HG02973 (cell line): ENCODE results near the gene ZNF609.
"Not testable (repeated sequence)": the region's sequence is repeated elsewhere in the genome, so short reads cannot be mapped to it uniquely, and the experiment has no call there.

Experiments used
- ATAC-seq: cut with Tn5 transposase; IDR thresholded peaks from one replicate; pipeline ENCODE4 v1.9.1; 2021; ENCODE audit warnings: moderate library complexity; ENCODE audit not compliant: unreplicated experiment

The ZNF609 gene

DNA sequence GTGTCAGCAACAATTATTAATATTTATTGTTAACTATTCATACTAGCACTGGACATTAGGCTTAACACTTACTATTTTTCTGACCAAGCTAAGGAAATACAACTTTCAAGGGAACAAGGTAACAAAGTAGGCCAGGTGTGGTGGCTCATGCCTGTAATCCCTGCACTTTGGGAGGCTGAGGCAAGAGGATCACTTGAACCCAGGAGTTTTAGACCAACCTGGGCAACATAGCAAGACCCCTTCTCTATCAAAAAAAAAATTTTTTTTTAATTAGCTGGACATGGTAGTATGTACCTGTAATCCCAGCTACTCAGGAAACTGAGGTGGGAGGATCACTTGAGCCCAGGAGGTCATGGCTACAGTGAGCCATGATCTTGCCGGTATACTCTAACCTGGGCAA lies 183.3 kb downstream of the ZNF609 start:
- no peak for ATAC-seq

DNA sequence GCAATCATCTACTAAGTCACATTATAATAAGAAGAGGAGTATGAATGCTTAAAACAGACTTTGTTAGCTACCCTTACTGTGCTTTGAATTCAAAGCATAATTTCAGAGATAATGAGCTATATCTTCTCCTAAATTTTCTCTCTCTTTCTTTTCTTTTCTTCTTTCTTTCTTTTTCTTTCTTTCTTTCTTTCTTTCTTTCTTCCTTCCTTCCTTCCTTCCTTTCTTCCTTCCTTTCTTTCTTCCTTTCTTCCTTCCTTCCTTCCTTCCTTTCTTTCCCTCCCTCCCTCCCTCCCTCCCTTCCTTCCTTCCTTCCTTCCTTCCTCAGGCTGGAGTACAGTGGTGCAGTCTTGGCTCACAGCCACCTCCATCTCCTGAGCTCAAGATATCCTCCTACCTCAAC lies 184.4 kb downstream of the ZNF609 start:
- not testable (repeated sequence) for ATAC-seq

- no peak for ATAC-seq
Observed at GRCh38 chr15:64645995-64646394, 185.6 kb downstream of the ZNF609 start.

DNA sequence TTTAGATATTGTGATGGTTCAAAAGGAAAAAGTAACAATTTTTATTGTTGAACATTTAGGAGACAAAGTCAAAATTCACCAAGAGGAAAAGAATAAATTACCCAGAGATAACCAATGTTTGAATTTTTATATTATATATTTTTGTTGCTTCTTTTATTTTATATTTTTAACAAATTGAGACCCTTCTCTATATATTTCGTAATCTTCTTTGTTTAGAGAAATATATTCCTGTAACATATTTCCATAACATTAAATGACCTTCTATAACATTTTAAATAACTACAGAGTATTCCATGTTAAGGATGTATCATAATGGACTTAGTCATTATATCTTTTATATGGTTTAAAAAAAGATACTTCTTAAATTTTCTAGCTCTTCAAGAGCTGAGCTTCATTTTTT lies 187.0 kb downstream of the ZNF609 start:
- no peak for ATAC-seq

DNA sequence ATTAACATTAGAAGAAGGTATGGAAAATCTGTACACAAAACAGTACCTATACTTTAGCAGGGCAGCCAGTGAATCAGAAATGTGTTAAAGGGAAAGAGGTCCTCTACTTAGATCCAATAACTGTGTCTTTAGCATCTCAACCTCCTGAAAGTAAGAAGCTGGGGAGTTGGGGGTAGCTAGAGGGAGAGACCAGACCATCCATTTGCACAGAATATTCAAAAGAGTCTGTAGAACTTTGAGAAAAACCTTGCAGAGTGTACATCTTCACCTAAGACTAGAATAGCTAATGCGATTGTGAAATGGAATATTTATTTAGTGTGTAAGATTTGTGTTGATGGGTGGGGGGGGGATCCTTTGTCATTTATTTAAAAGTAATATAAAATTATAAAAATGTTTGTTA lies 190.2 kb downstream of the ZNF609 start:
- ATAC-seq = no peak

- ATAC-seq = peak; percentile 74
Observed at GRCh38 chr15:64651601-64652191, 191.3 kb downstream of the ZNF609 start.

DNA sequence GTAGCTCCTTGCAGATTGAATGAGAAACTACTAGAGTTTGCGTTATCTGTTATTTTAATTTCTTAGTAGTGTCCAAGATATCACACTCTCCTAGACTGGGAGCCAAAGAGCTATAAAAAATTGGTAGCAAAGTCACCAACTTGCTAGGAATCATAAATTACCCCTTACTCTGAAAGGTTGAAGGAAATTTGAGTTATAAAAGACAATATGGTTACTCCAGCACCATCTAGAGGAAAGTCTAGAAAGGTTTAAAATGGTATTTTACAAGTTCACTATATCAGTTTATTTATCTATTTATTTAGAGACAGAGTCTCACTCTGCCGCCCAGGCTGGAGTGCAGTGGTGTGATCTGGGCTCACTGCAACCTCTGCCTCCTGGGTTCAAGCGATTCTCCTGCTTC lies 193.4 kb downstream of the ZNF609 start:
- no peak for ATAC-seq

DNA sequence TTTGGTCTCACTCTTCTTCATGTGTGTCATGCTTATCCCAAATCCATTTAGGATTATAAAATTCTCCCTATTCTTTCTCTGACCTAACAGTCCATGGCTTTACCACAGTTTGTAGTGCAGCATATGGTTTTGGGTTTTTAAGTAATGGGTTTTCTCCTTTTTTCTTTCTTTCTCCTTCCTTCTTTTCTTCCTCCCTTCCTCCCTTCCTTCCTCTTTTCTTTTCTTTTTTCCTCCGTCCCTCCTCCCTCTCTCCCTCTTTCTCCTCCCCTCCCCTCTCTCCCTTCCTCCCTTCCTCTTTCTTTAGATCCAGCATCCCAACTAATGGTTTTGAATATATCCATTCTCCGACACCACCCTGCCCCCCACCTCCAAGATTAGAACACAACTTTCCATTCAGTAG lies 196.1 kb downstream of the ZNF609 start:
- no peak for ATAC-seq

DNA sequence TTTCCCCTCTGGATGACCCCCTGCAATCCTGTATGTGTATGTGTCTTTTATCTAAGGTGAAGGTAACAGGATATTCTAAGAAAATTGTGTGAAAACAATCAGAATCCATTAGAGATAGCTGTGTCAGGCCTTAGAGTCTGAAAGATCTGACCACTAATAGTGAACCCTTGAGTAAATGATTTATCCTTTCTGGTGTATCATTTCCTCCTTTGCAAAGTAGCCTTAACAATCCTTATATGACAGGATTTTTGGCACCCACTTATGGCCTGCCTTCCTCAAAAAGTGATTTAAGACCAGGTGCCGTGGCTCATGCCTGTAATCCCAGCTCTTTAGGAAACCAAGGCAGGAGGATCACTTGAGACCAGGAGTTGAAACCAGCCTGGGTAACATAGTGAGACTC lies 204.8 kb downstream of the ZNF609 start:
- no peak for ATAC-seq

DNA sequence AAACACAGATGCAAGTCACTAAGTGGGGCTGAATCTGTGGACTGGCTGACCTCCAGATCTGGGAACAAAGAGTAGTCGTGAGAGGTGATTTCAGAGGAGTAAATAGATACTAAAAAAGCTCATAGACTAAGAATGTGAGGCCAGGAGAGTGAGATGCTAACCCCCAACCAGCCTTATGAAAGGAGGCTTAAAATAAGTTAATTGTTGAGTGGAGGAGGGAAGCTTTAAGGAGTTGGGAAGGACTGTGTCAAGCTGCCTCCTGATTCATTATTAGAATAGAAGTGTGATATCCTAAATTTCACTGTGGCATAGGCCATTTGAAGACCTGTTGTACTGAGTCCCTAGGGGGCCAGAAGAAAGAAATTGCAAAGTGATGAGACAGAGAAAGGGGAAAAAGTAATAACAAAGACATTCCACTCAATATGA lies 207.4 kb downstream of the ZNF609 start:
- ATAC-seq = no peak

DNA sequence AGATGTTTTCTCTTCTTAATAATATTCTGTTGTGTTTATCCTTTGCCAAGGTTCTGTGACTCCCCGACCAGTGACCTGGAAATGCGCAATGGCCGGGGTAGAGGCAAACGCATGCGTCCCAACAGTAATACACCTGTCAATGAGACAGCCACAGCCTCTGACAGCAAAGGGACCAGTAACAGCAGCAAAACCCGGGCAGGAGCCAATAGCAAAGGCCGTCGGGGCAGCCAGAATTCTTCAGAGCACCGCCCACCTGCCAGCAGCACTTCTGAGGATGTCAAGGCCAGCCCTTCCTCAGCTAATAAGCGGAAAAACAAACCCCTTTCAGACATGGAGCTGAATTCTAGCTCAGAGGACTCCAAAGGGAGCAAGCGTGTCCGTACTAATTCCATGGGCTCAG lies 213.5 kb downstream of the ZNF609 start:
- no peak for ATAC-seq

DNA sequence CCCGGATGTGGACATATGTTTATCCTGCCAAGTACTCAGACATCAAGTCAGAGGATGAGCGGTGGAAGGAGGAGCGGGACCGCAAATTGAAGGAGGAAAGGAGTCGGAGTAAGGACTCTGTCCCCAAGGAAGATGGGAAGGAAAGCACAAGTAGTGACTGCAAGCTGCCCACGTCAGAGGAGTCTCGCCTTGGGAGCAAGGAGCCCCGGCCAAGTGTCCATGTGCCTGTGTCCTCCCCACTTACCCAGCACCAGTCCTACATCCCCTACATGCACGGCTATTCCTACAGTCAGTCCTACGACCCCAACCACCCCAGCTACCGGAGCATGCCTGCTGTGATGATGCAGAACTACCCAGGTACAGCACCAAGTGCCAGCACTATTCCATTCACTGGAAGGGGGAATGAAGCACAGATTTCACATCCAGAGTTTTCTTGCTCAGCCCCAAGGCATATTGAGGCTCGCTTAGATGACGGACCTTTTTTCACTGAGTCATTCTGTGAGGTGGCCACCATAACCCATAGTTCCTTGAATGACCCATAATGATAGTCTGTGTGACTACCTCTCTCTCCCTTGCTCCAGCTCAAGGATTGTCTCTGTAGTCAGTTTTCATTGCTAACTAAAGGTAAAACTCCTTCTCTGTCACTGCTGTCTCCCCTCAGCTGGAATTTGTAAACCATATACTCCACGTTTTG lies 217.9 kb downstream of the ZNF609 start:
- no peak for ATAC-seq

DNA sequence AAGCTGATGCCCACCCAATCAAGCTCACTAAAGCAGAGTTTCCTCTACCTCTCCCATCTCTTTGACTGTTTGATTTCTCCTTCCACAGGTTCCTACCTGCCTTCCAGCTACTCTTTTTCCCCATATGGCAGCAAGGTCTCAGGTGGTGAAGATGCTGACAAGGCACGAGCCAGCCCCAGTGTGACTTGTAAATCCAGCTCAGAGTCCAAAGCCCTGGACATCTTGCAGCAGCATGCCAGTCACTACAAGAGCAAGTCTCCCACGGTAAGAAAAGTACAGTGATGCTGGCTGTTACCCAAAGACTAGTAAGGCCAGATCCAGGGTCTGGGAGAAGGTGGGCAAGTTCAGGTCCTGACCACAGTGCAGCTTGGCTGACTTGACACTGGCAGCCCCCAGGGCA lies 219.7 kb downstream of the ZNF609 start:
- no peak for ATAC-seq

- ATAC-seq = no peak
Observed at GRCh38 chr15:64681424-64682024, 221.1 kb downstream of the ZNF609 start.

DNA sequence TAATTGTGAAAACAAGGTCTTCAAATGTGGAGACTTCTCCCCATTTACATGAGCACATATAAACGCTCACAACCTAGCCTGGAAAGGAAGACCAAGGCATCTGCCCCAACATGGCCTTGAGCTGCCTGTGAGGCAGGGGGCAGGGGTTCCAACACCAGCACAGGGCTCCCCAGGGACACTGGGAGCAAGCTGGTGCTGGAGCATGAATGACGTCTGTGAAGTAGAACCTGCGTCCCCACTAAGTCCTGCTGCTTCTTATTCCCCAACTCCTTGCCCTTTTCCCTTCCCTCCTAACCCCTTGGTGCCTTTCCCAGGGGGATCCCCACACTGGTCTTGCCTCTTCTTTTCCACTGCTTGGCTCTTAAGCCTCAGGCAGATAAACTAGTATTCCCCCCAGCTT lies 221.9 kb downstream of the ZNF609 start:
- no peak for ATAC-seq

- ATAC-seq = no peak
Observed at GRCh38 chr15:64683378-64683777, 223.0 kb downstream of the ZNF609 start.

- ATAC-seq = no peak
Observed at GRCh38 chr15:64685230-64685888, 225.0 kb downstream of the ZNF609 start.

DNA sequence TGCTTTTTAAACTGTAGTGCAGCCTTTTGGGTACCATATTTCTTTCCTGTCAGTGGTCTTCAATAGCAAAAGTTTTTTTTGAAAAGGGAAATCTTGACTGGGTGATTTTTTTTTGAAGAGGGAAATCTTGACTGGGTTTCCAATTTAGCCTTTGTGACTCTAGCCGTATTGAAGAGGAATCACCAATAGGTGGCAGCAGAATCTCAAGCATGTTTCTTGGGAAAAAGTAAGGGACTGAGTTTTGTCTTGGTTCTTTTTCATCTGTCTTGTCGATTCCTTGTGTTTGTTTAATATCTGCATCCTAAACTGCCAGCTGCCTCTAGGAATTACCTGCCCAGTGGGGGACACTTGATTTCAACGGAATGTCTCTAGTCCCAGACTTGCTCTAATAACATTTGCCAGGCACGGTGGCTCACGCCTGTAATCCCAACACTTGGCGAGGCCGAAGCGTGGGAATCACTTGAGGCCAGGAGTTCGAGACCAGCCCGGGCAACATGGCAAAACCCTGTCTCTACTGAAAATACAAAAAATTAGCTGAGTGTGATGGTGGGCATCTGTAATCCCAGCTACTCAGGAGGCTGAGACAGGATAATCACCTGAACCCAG lies 225.9 kb downstream of the ZNF609 start:
- ATAC-seq = no peak

DNA sequence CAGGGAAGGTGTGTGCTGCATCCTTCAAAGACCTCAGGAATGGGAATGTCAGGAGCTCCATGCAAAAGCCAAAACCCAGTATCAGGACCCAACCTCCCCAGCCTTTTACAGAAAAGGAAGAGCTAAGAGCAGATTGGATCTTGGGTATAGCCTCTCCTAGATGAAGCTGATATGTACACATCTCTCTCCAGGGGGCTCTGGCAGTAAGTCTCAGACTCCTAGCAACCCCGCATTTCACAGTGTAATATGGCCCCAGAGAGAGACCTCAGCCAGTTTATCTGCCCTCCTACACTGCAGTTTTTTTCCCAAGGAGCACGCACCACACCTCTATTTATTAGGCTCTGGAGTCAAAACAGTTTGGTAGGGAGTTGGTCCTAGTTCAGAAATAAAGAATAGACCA lies 226.8 kb downstream of the ZNF609 start:
- ATAC-seq = no peak

DNA sequence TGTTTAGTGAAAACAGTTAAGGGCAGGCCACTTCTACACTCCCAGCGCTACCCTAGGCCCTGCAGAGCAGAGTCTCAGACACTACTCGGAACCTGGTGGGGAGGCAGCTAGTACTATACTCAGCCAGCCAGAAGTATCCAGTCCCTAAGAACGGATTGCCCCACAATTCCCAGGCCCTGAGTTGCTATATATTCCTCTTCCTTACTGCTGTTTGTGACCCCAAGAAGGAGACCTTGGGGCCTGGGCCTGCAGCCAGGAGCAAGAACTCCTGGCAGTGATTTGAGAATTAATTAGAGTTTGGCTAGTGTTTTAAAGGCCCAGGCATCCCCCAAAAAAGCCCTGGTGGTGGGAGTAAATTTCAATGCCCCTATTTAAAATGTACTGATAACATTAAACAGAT lies 227.3 kb downstream of the ZNF609 start:
- ATAC-seq = no peak

GRCh38 chr15:64688770-64689169 lies 228.4 kb downstream of the ZNF609 start:
- no peak for ATAC-seq

DNA sequence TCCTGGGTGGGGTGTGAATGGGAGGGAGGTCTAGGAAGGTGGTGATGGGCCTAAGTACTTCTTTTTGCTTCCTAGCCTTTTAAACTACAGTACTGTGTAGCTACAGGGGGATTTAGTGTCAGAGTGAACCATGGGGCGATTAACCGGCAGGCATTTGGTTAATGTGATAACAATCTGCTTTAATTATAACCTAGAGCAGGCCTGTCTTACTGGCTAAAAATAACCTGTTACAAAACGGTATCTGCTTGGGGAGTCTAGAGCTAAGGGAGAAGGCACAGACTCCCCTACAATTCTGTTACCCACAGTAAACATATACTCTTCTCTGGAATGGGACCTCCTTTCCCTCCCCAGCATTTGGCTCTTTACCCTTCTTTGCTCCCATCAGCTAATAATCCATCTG lies 229.6 kb downstream of the ZNF609 start:
- no peak for ATAC-seq
